Transverse colon (tissue), 3 donors: ENCODE data around the gene RAP1GDS1.

Source experiments
- CTCF ChIP-seq, 5 experiments: fragments of 200-600 bp in 3 of 5; fragments of 450-650 bp in 2 of 5; sonication (generic) in 3 of 5; IDR thresholded peaks; 1 replicate in 2 of 5; 2 replicates in 3 of 5; pipeline ENCODE4 v1.5.1; 2016 to 2017; ENCODE audit warnings: antibody characterized with exemption in 5 of 5, inconsistent platforms in 3 of 5, mild to moderate bottlenecking in 2 of 5, moderate library complexity in 1 of 5
- POLR2A ChIP-seq: fragments of 450-650 bp; IDR thresholded peaks from one replicate; pipeline ENCODE4 v1.6.1; 2016; ENCODE audit warnings: antibody characterized with exemption, mild to moderate bottlenecking, moderate library complexity

- no peak for TF ChIP-seq CTCF (IDR thresholded peaks at IDR 0.05)
- TF ChIP-seq POLR2A: no peak
Observed at GRCh38 chr4:98394134-98394533, 132.9 kb downstream of the RAP1GDS1 start.
